PC-3 (cell line): ENCODE data around the gene GGACT. TPM values are rescaled to one million over a fixed set of nuclear protein-coding genes. Genes with fewer than 3 reads are reported as not detected.

ENCODE experiments used
- ATAC-seq: fragments of 200-7000 bp; cut with Tn5 transposase; 2 replicates; pipeline ENCODE4 v1.9.1; 2020; ENCODE audit warnings: mild to moderate bottlenecking, moderate library complexity
- BruUV-seq: library from RNA; stranded (reverse); fragments of 400-500 nt; replicated peaks from 2 replicates; lab custom pipeline; 2021; lab: Mats Ljungman, UMichigan
- CTCF ChIA-PET: fragments of 300-600 bp; sonication (Branson Sonifier 250); formaldehyde crosslinking; loops from one replicate; lab custom pipeline; 2022; ENCODE audit warnings: antibody characterized with exemption; lab: Charles Lee
- POLR2A ChIA-PET: fragments of 300-600 bp; sonication (Branson Sonifier 250); formaldehyde crosslinking; loops from one replicate; lab custom pipeline; 2022; ENCODE audit warnings: antibody characterized with exemption; ENCODE audit not compliant: unreplicated experiment; lab: Charles Lee
- DNase-seq: peaks from one replicate; pipeline ENCODE4 v3.0.0-alpha.2; 2015
- H2AFZ ChIP-seq: fragments of 300-600 bp; sonication (generic); 2 replicates; pipeline ENCODE4 v1.6.0; 2016; ENCODE audit warnings: antibody characterized with exemption, low read length
- H3F3A ChIP-seq: fragments of 300-600 bp; sonication (generic); one replicate; pipeline ENCODE4 v1.6.0; 2017; ENCODE audit warnings: antibody characterized with exemption, low read length, control low read depth, mild to moderate bottlenecking; ENCODE audit not compliant: unreplicated experiment
- H3K27ac ChIP-seq: fragments of 300-600 bp; sonication (generic); 2 replicates; pipeline ENCODE4 v1.5.1; 2016; ENCODE audit warnings: mild to moderate bottlenecking, low read length
- H3K27me3 ChIP-seq: fragments of 300-600 bp; sonication (generic); 2 replicates; pipeline ENCODE4 v1.6.1; 2016; ENCODE audit warnings: low read length, mixed read lengths
- H3K36me3 ChIP-seq: fragments of 300-600 bp; sonication (generic); 2 replicates; pipeline ENCODE4 v1.6.1; 2016; ENCODE audit warnings: low read depth, mixed run types, low read length, mixed read lengths
- H3K4me1 ChIP-seq: fragments of 300-600 bp; sonication (generic); 2 replicates; pipeline ENCODE4 v1.5.1; 2016; ENCODE audit warnings: low read length; ENCODE audit not compliant: insufficient read depth
- H3K4me2 ChIP-seq: fragments of 300-600 bp; sonication (generic); 2 replicates; pipeline ENCODE4 v1.6.0; 2016; ENCODE audit warnings: low read length
- H3K4me3 ChIP-seq: fragments of 300-600 bp; sonication (generic); 2 replicates; pipeline ENCODE4 v1.5.1; 2016; ENCODE audit warnings: mild to moderate bottlenecking, low read length, mixed read lengths
- H3K79me2 ChIP-seq: fragments of 300-600 bp; sonication (generic); 2 replicates; pipeline ENCODE4 v1.6.1; 2017; ENCODE audit warnings: low read length, mixed read lengths
- H3K9ac ChIP-seq: fragments of 300-600 bp; sonication (generic); 2 replicates; pipeline ENCODE4 v1.6.0; 2016; ENCODE audit warnings: mild to moderate bottlenecking, low read length
- H3K9me2 ChIP-seq: fragments of 300-600 bp; sonication (generic); replicated peaks from 2 replicates; pipeline ENCODE4 v1.6.1; 2016; ENCODE audit warnings: mixed run types, low read length, mixed read lengths
- H3K9me3 ChIP-seq: fragments of 300-600 bp; sonication (generic); 2 replicates; pipeline ENCODE4 v1.6.1; 2016; ENCODE audit warnings: low read length, mixed read lengths
- H4K20me1 ChIP-seq: fragments of 300-600 bp; sonication (generic); 2 replicates; pipeline ENCODE4 v1.6.1; 2016; ENCODE audit warnings: low read length, mixed read lengths
- EZH2 ChIP-seq: fragments of 300-600 bp; sonication (generic); IDR thresholded peaks from one replicate; pipeline ENCODE4 v1.6.1; 2017; ENCODE audit warnings: antibody characterized with exemption, mild to moderate bottlenecking, low read length; ENCODE audit not compliant: unreplicated experiment
- EZH2phosphoT487 ChIP-seq: fragments of 300-600 bp; sonication (generic); IDR thresholded peaks from 2 replicates; pipeline ENCODE4 v1.6.1; 2018; ENCODE audit warnings: mild to moderate bottlenecking, antibody characterized with exemption, low read length, borderline replicate concordance
- intact Hi-C: fragments of 100-400 bp; cut with micrococcal nuclease; formaldehyde crosslinking; loops from 2 replicates; pipeline ENCODE4 v1.9.0; 2023
- total RNA-seq: library from RNA; depleted of rRNA; stranded (reverse); fragments of >200 nt; gene quantifications from 2 replicates; pipeline ENCODE4 v1.2.3, GENCODE V29; 2014
- TF ChIP-seq, protein P1 (sequence below): fragments of 300-600 bp; sonication (generic); conservative IDR thresholded peaks from 2 replicates; pipeline ENCODE4 v1.5.1; 2017; ENCODE audit warnings: antibody characterized with exemption, low read depth, mild to moderate bottlenecking, low read length

The GGACT gene
- total RNA-seq, 1 experiment from 2014 or later: 0.77 TPM

DNA sequence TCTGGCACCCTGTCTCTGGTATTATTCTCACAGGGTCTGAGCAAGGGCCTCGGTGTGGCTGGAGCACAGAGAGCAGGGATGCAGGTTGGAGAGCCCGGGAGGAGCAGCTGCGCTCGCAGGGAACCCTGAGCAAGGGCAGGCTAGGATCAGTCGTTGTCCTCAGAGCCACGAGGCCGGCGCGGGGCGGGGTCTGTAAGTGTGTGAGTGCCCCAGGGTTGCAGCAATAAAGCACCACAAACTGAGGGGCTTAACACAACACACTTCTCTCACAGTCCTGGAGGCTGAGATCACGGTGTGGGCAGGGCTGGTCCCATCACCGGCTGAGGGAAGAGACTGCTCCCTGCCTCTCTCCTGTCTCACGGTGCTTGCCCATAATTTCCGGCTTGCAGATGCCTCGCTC, 38.5 kb upstream of the GGACT start:
- BruUV-seq: no TSS peak
- Histone ChIP-seq H3K27me3 (no peaks in the 10 kb centered on the region), H3K4me1 (no peaks in the 10 kb centered on the region), H2AFZ (no peak overlapping the region), H3K79me2 (no peaks in the 10 kb centered on the region), H3K4me3 (no peak overlapping the region), H3K9ac (no peak overlapping the region), H3K4me2 (no peak overlapping the region), H3K36me3 (no peaks in the 10 kb centered on the region), H3F3A (no peaks in the 10 kb centered on the region), H4K20me1 (no peaks in the 10 kb centered on the region), H3K9me2 (no peaks in the 10 kb centered on the region), H3K27ac (no peak overlapping the region), H3K9me3 (no peaks in the 10 kb centered on the region)
- ChIA-PET POLR2A (no interaction called here), CTCF (no interaction called here)
- TF ChIP-seq, protein P1, sequence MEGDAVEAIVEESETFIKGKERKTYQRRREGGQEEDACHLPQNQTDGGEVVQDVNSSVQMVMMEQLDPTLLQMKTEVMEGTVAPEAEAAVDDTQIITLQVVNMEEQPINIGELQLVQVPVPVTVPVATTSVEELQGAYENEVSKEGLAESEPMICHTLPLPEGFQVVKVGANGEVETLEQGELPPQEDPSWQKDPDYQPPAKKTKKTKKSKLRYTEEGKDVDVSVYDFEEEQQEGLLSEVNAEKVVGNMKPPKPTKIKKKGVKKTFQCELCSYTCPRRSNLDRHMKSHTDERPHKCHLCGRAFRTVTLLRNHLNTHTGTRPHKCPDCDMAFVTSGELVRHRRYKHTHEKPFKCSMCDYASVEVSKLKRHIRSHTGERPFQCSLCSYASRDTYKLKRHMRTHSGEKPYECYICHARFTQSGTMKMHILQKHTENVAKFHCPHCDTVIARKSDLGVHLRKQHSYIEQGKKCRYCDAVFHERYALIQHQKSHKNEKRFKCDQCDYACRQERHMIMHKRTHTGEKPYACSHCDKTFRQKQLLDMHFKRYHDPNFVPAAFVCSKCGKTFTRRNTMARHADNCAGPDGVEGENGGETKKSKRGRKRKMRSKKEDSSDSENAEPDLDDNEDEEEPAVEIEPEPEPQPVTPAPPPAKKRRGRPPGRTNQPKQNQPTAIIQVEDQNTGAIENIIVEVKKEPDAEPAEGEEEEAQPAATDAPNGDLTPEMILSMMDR: no peak
- TF ChIP-seq EZH2 (no peak), EZH2phosphoT487 (no peak)
- no peak for ATAC-seq
- DNase-seq: no peak
- intact Hi-C loops: no loop called here

DNA sequence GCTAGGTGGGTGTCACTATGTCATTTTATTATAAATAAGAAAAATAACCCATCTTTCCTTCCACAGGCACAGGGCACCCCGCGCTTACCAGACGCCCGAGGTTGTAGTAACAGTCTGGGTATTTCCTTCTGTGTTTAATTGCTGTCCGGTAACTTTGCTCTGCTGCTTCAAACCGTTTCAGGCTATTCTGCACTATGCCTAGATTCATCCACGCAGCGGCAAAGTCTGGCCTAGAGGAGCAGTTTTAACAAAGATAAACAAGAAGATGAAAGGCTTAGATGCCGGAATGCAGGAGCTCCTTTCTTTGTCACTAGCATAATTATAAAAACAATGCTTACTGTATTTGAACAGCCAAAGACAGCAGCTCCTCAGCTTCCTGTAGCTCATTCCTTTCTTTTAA, 36.9 kb upstream of the GGACT start:
- no peaks in the 10 kb centered on the region for H3K27me3 ChIP-seq
- no peak overlapping the region for H3K4me2 ChIP-seq
- no peaks in the 10 kb centered on the region for H4K20me1 ChIP-seq
- H3F3A ChIP-seq: no peaks in the 10 kb centered on the region
- H3K4me3 ChIP-seq: no peak overlapping the region
- H3K4me1 ChIP-seq: no peaks in the 10 kb centered on the region
- H3K9ac ChIP-seq: no peak overlapping the region
- DNase-seq (no peak), ATAC-seq (no peak)
- intact Hi-C loops: no loop called here
- no TSS peak for BruUV-seq
- ChIA-PET POLR2A (no interaction called here), CTCF (no interaction called here)
- H2AFZ ChIP-seq: no peak overlapping the region
- no peaks in the 10 kb centered on the region for H3K79me2 ChIP-seq
- no peaks in the 10 kb centered on the region for H3K9me3 ChIP-seq
- H3K27ac ChIP-seq: no peak overlapping the region
- TF ChIP-seq EZH2: no peak
- no peak for TF ChIP-seq EZH2phosphoT487
- TF ChIP-seq, protein P1: no peak
- H3K9me2 ChIP-seq: no peaks in the 10 kb centered on the region
- no peaks in the 10 kb centered on the region for H3K36me3 ChIP-seq

DNA sequence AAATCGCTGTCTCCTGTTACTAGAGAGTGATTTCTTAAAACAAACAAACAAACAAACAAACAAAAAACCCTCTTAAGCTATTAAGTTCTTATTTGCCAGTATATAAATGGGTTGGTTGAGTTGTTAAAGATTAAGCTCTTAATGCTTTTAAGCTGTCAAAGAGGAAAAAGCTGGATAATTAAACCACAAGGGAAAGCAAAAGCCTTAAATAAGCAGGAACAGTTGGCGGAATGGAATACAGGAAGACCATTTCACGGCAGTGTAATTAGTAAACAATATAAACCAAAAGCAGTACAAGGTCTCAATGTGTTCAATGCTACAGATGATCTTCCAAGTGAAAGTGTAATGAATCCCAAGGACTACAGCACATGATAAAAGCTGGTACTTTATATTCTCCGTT, 32.2 kb upstream of the GGACT start:
- POLR2A ChIA-PET: no interaction called here
- CTCF ChIA-PET: no interaction called here
- no peak overlapping the region for H3K4me3 ChIP-seq
- no peaks in the 10 kb centered on the region for H3F3A ChIP-seq
- no peaks in the 10 kb centered on the region for H3K9me2 ChIP-seq
- no peaks in the 10 kb centered on the region for H3K79me2 ChIP-seq
- H3K36me3 ChIP-seq: no peaks in the 10 kb centered on the region
- H3K4me1 ChIP-seq: no peaks in the 10 kb centered on the region
- H2AFZ ChIP-seq: no peak overlapping the region
- H3K27me3 ChIP-seq: no peaks in the 10 kb centered on the region
- H4K20me1 ChIP-seq: no peaks in the 10 kb centered on the region
- no peak for DNase-seq
- no peak for ATAC-seq
- no peak overlapping the region for H3K27ac ChIP-seq
- no peak for TF ChIP-seq EZH2phosphoT487
- TF ChIP-seq, protein P1: no peak
- TF ChIP-seq EZH2: no peak
- intact Hi-C loops: no loop called here
- no peak overlapping the region for H3K4me2 ChIP-seq
- no peak overlapping the region for H3K9ac ChIP-seq
- BruUV-seq: no TSS peak
- H3K9me3 ChIP-seq: no peaks in the 10 kb centered on the region
